DOHH2 (cell line): ENCODE data around the gene CNOT2.

Experiments
- EZH2phosphoT487 ChIP-seq: fragments of 200-600 bp; sonication (generic); IDR thresholded peaks from 2 replicates; pipeline ENCODE4 v1.6.1; 2017; ENCODE audit warnings: borderline replicate concordance, mild to moderate bottlenecking, antibody characterized with exemption, low read length, moderate library complexity, mixed read lengths
- TF ChIP-seq, protein P1 (sequence below): fragments of 200-600 bp; sonication (generic); IDR thresholded peaks from one replicate; pipeline ENCODE4 v1.5.1; 2014; ENCODE audit warnings: antibody characterized with exemption, mild to moderate bottlenecking, low read depth, low read length; ENCODE audit not compliant: poor library complexity, severe bottlenecking

DNA sequence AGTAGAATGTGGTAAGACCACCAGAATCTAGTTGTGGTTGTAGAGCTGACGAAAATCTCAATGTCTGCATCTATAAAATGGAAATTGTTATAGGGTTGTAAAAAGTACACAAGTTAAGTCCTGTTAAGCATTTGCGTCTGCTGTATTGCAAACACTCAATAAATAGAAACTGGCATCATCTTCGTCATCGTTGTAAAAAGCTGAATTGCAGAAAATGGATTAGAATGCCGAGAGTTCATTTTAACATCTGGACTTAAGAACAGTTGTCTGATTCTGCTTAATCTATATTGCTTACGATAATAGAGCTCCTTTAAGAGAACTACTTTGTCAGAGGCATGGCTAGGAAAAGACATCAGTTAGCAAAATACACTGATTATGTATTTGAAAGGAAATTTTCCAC, 156.1 kb downstream of the CNOT2 start:
- TF ChIP-seq, protein P1, sequence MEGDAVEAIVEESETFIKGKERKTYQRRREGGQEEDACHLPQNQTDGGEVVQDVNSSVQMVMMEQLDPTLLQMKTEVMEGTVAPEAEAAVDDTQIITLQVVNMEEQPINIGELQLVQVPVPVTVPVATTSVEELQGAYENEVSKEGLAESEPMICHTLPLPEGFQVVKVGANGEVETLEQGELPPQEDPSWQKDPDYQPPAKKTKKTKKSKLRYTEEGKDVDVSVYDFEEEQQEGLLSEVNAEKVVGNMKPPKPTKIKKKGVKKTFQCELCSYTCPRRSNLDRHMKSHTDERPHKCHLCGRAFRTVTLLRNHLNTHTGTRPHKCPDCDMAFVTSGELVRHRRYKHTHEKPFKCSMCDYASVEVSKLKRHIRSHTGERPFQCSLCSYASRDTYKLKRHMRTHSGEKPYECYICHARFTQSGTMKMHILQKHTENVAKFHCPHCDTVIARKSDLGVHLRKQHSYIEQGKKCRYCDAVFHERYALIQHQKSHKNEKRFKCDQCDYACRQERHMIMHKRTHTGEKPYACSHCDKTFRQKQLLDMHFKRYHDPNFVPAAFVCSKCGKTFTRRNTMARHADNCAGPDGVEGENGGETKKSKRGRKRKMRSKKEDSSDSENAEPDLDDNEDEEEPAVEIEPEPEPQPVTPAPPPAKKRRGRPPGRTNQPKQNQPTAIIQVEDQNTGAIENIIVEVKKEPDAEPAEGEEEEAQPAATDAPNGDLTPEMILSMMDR, result no peak
- TF ChIP-seq EZH2phosphoT487, result no peak
